PC-3 (cell line): ENCODE measurements around the gene PHYKPL.

Experiments
- EZH2 ChIP-seq: fragments of 300-600 bp; sonication (generic); IDR thresholded peaks from one replicate; pipeline ENCODE4 v1.6.1; 2017; ENCODE audit warnings: antibody characterized with exemption, mild to moderate bottlenecking, low read length; ENCODE audit not compliant: unreplicated experiment
- EZH2phosphoT487 ChIP-seq: fragments of 300-600 bp; sonication (generic); IDR thresholded peaks from 2 replicates; pipeline ENCODE4 v1.6.1; 2018; ENCODE audit warnings: mild to moderate bottlenecking, antibody characterized with exemption, low read length, borderline replicate concordance
- TF ChIP-seq, protein P1 (sequence below): fragments of 300-600 bp; sonication (generic); conservative IDR thresholded peaks from 2 replicates; pipeline ENCODE4 v1.5.1; 2017; ENCODE audit warnings: antibody characterized with exemption, low read depth, mild to moderate bottlenecking, low read length

DNA sequence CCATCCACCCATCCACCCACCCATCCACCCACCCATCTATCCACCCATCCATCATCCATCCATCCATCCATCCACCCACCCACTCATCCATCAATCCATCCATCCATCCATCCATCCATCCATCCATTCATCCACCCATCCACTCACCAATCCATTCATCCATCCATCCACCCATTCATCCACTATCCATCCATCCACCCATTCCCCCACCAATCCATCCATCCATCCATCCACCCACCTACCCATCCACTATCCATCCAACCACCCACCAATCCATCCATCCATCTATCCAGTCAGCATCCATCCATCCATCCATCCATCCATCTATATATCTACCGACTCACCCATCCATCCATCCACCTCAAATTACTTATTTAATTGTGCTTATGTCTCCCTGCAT lies 36.9 kb upstream of the PHYKPL start:
- TF ChIP-seq, protein P1, sequence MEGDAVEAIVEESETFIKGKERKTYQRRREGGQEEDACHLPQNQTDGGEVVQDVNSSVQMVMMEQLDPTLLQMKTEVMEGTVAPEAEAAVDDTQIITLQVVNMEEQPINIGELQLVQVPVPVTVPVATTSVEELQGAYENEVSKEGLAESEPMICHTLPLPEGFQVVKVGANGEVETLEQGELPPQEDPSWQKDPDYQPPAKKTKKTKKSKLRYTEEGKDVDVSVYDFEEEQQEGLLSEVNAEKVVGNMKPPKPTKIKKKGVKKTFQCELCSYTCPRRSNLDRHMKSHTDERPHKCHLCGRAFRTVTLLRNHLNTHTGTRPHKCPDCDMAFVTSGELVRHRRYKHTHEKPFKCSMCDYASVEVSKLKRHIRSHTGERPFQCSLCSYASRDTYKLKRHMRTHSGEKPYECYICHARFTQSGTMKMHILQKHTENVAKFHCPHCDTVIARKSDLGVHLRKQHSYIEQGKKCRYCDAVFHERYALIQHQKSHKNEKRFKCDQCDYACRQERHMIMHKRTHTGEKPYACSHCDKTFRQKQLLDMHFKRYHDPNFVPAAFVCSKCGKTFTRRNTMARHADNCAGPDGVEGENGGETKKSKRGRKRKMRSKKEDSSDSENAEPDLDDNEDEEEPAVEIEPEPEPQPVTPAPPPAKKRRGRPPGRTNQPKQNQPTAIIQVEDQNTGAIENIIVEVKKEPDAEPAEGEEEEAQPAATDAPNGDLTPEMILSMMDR = no peak
- TF ChIP-seq EZH2 (no peak), EZH2phosphoT487 (no peak)
